Transverse colon (tissue), 4 donors: ENCODE results near the gene ZBTB5. TPM values are rescaled to one million over a fixed set of nuclear protein-coding genes. Genes with fewer than 3 reads are reported as not detected.
"Not testable (repeated sequence)": the region's sequence is repeated elsewhere in the genome, so short reads cannot be mapped to it uniquely, and the experiment has no call there.

Experiments used
- DNase-seq: peaks from one replicate; pipeline ENCODE4 v3.0.0-alpha.2; 2019
- H3K27ac ChIP-seq, 4 donors: fragments of 200-600 bp; sonication (generic); 2 replicates each; pipeline ENCODE4 v1.5.1; 2016 to 2018; ENCODE audit warnings: inconsistent platforms in 4 of 4
- H3K27me3 ChIP-seq: fragments of 200-600 bp; sonication (generic); 2 replicates; pipeline ENCODE4 v1.5.1; 2017; ENCODE audit warnings: inconsistent platforms
- H3K36me3 ChIP-seq, 4 donors: fragments of 200-600 bp; sonication (generic); 2 replicates each; pipeline ENCODE4 v1.5.1; 2017 to 2019; ENCODE audit warnings: inconsistent platforms in 4 of 4
- H3K4me1 ChIP-seq, 4 donors: fragments of 200-600 bp; sonication (generic); 2 replicates each; pipeline ENCODE4 v1.5.1; 2017 to 2020; ENCODE audit warnings: inconsistent platforms in 4 of 4
- H3K4me3 ChIP-seq, 4 donors: fragments of 200-600 bp; sonication (generic); 1 replicate in 1 of 4; 2 replicates in 3 of 4; pipeline versions ENCODE4 v1.5.1 to v1.6.1; 2017 to 2019; ENCODE audit warnings: inconsistent platforms in 4 of 4
- H3K9me3 ChIP-seq, 2 donors: fragments of 200-600 bp; sonication (generic); 2 replicates each; pipeline ENCODE4 v1.5.1; 2017 to 2019; ENCODE audit warnings: inconsistent platforms in 2 of 2
- EP300 ChIP-seq: sonication (generic); formaldehyde crosslinking; IDR thresholded peaks from one replicate; pipeline ENCODE4 v1.6.1; 2017; ENCODE audit warnings: antibody characterized with exemption, low read depth
- POLR2A ChIP-seq: fragments of 450-650 bp; IDR thresholded peaks from one replicate; pipeline ENCODE4 v1.6.1; 2016; ENCODE audit warnings: antibody characterized with exemption, mild to moderate bottlenecking, moderate library complexity
- POLR2AphosphoS5 ChIP-seq, 3 donors: sonication (generic); formaldehyde crosslinking; IDR thresholded peaks; one replicate each; pipeline ENCODE4 v1.6.1; 2016; ENCODE audit warnings: antibody characterized with exemption in 3 of 3
- WGBS, 2 donors: methylation state at CpG; one replicate each; pipeline ENCODE4 v1.1.5; 2018; ENCODE audit warnings: low coverage in 1 of 2; 5-methylcytosine and 5-hydroxymethylcytosine counted together
- in situ Hi-C, 4 donors: fragments of 200-750 bp; cut with MboI; loops; one replicate each; pipeline versions ENCODE4 v1.15.0 to v1.15.1; 2017; ENCODE audit warnings: low sequenced_read_pairs in 3 of 4, low pct_ligation_motif_present in 1 of 4, low pct_unique_long_range_greater_than_20kb in 1 of 4
- intact Hi-C: fragments of 100-400 bp; cut with DNase I; formaldehyde crosslinking; loops from one replicate; pipeline ENCODE4 v1.15.1; 2023; ENCODE audit warnings: low total_unique reads
- total RNA-seq, 4 donors: library from RNA; depleted of rRNA; stranded (reverse); fragments of >200 nt; gene quantifications; one replicate each; pipeline ENCODE4 v1.1.0, GENCODE V29; 2016
- TF ChIP-seq, protein P1 (sequence below), 5 experiments: fragments of 200-600 bp in 3 of 5; fragments of 450-650 bp in 2 of 5; sonication (generic) in 3 of 5; IDR thresholded peaks; 1 replicate in 2 of 5; 2 replicates in 3 of 5; pipeline ENCODE4 v1.5.1; 2016 to 2017; ENCODE audit warnings: antibody characterized with exemption in 5 of 5, inconsistent platforms in 3 of 5, mild to moderate bottlenecking in 2 of 5, moderate library complexity in 1 of 5

Gene ZBTB5
- total RNA-seq, 4 donors from 2014 or later, result 3.2 to 14.6 (median 12.8) TPM

DNA sequence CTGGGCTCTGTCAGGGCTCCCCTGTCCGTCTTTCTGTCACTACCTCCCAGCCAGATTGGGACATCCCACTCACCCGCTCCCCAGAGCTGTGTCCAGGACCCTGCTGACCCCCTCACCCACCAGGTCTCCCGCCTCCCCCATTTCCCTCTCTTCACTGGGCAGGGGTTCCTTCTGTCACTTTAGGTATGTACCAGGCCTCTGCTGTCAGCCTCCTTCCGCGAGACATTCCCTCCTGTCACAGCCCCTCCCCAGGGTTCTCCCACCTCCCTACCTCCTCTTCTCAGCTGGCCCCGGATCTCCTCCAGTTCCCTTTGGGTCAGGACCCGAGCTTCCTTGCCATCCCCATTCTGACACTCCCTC, 21.0 kb upstream of the ZBTB5 start:
- Histone ChIP-seq H3K36me3 (peaks cover 0 to 16% (median 0%) of the 10 kb centered on the region in 4 donors), H3K4me1 (peaks cover 16 to 23% (median 19%) of the 10 kb centered on the region in 4 donors), H3K9me3 (no peaks in the 10 kb centered on the region), H3K27ac (peak overlapping the region; percentile 82 to 88 (median 86)), H3K4me3 (peak overlapping the region; percentile 57 to 90 (median 63)), H3K27me3 (no peaks in the 10 kb centered on the region)
- WGBS, 2 donors, result 0 to 2% methylated on average over 1 to 7 of the region's 7 CpGs
- no peak for DNase-seq
- TF ChIP-seq POLR2AphosphoS5 (IDR thresholded peaks at IDR 0.05) (no peak), POLR2A (no peak), EP300 (no peak)
- TF ChIP-seq, protein P1, sequence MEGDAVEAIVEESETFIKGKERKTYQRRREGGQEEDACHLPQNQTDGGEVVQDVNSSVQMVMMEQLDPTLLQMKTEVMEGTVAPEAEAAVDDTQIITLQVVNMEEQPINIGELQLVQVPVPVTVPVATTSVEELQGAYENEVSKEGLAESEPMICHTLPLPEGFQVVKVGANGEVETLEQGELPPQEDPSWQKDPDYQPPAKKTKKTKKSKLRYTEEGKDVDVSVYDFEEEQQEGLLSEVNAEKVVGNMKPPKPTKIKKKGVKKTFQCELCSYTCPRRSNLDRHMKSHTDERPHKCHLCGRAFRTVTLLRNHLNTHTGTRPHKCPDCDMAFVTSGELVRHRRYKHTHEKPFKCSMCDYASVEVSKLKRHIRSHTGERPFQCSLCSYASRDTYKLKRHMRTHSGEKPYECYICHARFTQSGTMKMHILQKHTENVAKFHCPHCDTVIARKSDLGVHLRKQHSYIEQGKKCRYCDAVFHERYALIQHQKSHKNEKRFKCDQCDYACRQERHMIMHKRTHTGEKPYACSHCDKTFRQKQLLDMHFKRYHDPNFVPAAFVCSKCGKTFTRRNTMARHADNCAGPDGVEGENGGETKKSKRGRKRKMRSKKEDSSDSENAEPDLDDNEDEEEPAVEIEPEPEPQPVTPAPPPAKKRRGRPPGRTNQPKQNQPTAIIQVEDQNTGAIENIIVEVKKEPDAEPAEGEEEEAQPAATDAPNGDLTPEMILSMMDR (IDR thresholded peaks at IDR 0.05), result no peak
- in situ Hi-C loops (loop anchor here in 2 of 4 donors (10.0 to 25.0 kb wide), 2 partner anchors 109 to 426 kb away; partner anchors contain the start of genes TOMM5 (in 2 of the 2) and SLC25A51 (in 1 of the 2)), intact Hi-C loops (no loop called here)

DNA sequence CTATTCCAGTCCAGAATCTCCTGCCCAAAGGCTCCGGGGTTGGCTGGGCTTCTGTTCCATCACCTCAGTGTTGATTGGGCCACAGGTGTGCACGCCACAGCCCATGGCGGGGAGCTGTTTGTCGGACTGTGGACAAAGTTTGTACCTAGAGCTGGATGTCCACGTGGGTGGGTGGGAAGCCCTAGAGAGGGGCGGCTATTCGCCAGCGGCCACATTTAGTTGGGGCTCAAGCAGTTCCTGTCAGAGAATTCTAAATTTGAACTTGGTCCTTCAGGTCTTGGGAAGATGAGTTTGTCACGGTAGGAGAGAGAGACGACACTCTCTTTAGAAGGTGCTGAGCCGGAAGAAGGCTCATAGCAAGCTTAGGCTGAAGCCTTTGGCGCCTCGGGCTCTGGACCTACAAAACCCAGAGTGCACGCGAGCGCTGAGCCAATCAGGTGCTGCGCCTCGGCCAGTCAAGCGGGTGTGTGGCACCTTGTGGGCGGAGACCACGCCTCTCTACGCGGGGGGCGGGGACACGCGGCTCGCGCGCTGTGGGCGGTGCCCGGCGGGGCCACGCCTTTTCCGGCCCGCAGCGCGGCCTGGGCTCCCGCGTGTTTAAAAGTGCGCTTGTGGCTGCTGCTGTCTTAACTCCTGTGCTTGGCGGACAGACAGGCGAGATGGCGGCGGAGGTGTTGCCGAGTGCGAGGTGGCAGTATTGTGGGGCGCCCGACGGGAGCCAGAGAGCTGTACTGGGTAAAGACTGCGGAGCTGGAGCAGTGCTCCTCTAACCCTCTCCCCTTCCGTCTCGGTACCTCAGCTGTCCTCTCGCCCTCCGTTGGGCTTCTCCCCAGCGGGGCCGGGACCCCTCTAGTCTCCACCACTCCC, 20.4 kb upstream of the ZBTB5 start, which contains the start of gene POLR1E:
TSS of gene POLR1E (plus strand) at position 560 of the 867 bp plus-strand sequence. CDS start at position 660, 100 bp downstream.
- H3K4me3 ChIP-seq, result peak within 1 kb of the TSS; percentile 57 to 90 (median 63)
- intact Hi-C loops (no loop called here), in situ Hi-C loops (loop anchor here in 2 of 4 donors (10.0 to 25.0 kb wide), 2 partner anchors 109 to 427 kb away; partner anchors contain the start of genes TOMM5 (in 2 of the 2) and SLC25A51 (in 1 of the 2))

DNA sequence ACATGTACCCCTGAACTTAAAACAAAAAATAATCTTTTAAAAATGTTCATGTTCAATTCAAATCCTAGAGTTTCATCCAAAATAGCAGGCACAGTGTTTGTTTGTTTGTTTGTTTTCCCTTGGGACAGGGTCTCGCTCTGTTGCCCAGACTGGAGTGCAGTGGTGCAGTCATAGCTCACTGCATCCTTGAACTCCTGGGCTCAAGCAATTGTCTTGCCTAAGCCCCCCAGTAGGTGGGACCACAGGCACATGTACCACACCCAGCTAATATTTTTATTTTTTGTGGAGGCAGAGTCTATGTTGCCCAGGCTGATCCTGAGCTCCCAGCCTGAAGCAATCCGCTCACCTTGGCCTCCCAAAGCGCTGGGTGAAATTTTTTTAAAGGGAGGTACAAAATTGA, 15.5 kb upstream of the ZBTB5 start:
- no peak for DNase-seq
- Histone ChIP-seq H3K4me1 (peaks cover 0 to 5% (median 2%) of the 10 kb centered on the region in 4 donors), H3K4me3 (no peak overlapping the region), H3K27me3 (no peaks in the 10 kb centered on the region), H3K36me3 (no peaks in the 10 kb centered on the region), H3K9me3 (no peaks in the 10 kb centered on the region), H3K27ac (no peak overlapping the region)
- no peak for TF ChIP-seq EP300
- TF ChIP-seq POLR2AphosphoS5 (IDR thresholded peaks at IDR 0.05), result no peak
- no peak for TF ChIP-seq POLR2A
- TF ChIP-seq, protein P1 (IDR thresholded peaks at IDR 0.05), result no peak
- intact Hi-C loops (no loop called here), in situ Hi-C loops (loop anchor here in 2 of 4 donors (10.0 to 25.0 kb wide), 2 partner anchors 114 to 432 kb away; partner anchors contain the start of genes TOMM5 (in 2 of the 2) and SLC25A51 (in 1 of the 2))
- WGBS, 2 donors, result 83 to 87% methylated on average over 2 to 3 of the region's 3 CpGs

More for the DNA sequence above, 20.4 kb upstream of the ZBTB5 start, which contains the start of gene POLR1E:
- H3K9me3 ChIP-seq, result no peaks in the 10 kb centered on the region
- TF ChIP-seq POLR2AphosphoS5 (IDR thresholded peaks at IDR 0.05) (peak; percentile 85 to 89 (median 86)), EP300 (no peak), POLR2A (peak; percentile 76)
- TF ChIP-seq, protein P1 (IDR thresholded peaks at IDR 0.05), result no peak
- WGBS, 2 donors, result 6% methylated on average over 53 of the region's 56 CpGs; no CpG with 5 or more reads in 1 of the 2 donors
- H3K27me3 ChIP-seq, result no peaks in the 10 kb centered on the region
- peak; percentile 97 for DNase-seq
- H3K4me1 ChIP-seq, result peaks cover 16 to 23% (median 19%) of the 10 kb centered on the region in 4 donors
- peaks cover 0 to 9% (median 0%) of the 10 kb centered on the region in 4 donors for H3K36me3 ChIP-seq
- H3K27ac ChIP-seq, result peak within 1 kb of the TSS; percentile 82 to 88 (median 86)

DNA sequence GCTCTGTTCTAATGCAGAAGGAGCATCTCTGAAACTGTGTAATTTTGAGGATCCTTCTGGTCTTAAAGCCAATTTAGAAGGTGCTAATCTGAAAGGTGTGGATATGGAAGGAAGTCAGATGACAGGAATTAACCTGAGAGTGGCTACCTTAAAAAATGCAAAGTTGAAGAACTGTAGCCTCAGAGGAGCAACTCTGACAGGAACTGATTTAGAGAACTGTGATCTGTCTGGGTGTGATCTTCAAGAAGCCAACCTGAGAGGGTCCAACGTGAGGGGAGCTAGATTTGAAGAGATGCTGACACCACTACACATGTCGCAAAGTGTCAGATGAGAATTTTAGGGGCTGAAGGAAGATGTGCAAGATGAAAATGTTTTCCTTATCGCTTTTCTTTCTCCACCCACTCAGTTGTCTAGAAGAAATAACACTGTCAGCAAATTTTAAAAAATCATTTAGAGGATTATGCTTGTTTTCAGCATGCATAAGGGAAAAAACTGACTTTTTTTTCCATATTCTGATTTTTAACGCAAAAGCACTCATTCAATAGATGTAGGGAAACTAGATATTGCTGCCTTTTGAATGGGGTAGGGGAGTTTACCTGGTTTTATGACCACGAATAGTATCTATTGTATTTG, 12.9 kb upstream of the ZBTB5 start:
- H3K36me3 ChIP-seq, H3K4me1 ChIP-seq, H3K9me3 ChIP-seq, intact Hi-C loops, H3K4me3 ChIP-seq, H3K27ac ChIP-seq, DNase-seq, H3K27me3 ChIP-seq: not testable (repeated sequence)
- 59 to 65% methylated on average over 4 to 5 of the region's 5 CpGs for WGBS, 2 donors
- in situ Hi-C loops, result loop anchor here in 1 of 4 donors (25.0 kb wide), 1 partner anchor 434 kb away; the partner anchor contains the start of gene SLC25A51

DNA sequence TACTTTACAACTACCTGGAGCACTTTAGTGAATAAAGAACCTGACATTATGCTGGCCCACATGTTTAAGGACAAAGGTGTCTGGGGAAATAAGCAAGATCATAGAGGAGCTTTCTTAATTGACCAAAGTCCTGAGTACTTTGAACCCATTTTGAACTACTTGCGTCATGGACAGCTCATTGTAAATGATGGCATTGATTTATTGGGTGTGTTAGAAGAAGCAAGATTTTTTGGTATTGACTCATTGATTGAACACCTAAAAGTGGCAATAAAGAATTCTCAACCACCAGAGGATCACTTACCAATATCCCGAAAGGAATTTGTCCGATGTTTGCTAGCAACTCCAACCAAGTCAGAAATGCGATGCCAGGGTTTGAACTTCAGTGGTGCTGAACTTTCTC, 12.2 kb upstream of the ZBTB5 start:
- H3K4me1 ChIP-seq, H3K27me3 ChIP-seq, H3K9me3 ChIP-seq, intact Hi-C loops, H3K27ac ChIP-seq, H3K4me3 ChIP-seq, DNase-seq, H3K36me3 ChIP-seq: not testable (repeated sequence)
- 77 to 85% methylated on average over 3 to 4 of the region's 4 CpGs for WGBS, 2 donors
- in situ Hi-C loops, result loop anchor here in 1 of 4 donors (25.0 kb wide), 1 partner anchor 435 kb away; the partner anchor contains the start of gene SLC25A51
